NCI-H748 (cell line): ENCODE results near the gene PRR33.
"Not testable (repeated sequence)": the region's sequence is repeated elsewhere in the genome, so short reads cannot be mapped to it uniquely, and the experiment has no call there.

ENCODE experiments used
- DNase-seq: peaks from one replicate; lab custom pipeline; 2025; ENCODE audit not compliant: unreplicated experiment; lab: John Stamatoyannopoulos, UW

Gene PRR33

DNA sequence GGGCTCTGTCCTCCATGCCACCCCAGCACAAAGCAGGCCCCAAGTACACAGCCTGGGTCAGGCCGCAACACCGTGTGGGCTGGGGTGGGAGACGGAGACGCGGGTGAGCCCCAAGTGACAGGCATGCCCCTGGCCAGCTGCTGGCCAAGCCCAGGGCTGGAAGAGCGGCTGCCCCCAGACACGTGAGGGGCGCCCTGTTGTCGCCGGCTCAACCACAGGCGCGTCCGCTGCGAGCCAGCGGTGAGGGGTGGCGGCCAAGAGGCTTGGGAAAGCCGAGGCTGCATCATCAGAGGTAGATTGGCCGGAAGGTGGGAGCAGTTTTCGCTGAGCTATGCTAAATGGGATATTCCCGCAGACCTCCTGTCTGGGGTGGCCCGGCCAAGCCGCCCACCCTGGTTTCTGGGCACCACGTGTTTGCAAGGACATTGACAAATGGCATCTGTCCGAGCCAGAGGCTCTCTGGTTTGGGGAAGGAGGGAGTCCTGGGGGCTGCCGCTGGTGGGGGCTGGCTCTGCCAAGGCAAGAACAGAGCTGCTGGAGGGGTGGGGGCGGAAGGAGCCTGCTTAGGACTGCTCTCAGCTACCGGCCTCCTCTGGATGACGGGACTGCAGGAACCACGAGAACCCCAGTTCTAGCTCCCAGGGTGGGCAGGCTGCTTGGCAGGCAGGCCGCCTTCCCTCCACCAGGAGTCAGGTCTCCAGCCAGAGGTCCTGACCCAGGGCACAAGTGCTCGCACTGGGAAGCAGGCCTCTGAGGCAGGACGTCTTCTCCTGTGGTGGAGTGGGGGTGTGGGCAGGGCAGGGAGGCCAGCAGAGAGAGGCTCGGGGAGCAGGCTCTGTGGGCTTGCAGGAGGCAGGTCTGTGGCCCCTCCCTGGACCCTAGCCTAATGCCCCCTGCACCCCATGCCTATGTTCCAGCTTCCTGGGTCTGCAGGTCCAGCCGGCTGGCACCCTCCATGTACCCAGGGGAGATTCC lies 552 bp downstream of the PRR33 start:
- no peak for DNase-seq

DNA sequence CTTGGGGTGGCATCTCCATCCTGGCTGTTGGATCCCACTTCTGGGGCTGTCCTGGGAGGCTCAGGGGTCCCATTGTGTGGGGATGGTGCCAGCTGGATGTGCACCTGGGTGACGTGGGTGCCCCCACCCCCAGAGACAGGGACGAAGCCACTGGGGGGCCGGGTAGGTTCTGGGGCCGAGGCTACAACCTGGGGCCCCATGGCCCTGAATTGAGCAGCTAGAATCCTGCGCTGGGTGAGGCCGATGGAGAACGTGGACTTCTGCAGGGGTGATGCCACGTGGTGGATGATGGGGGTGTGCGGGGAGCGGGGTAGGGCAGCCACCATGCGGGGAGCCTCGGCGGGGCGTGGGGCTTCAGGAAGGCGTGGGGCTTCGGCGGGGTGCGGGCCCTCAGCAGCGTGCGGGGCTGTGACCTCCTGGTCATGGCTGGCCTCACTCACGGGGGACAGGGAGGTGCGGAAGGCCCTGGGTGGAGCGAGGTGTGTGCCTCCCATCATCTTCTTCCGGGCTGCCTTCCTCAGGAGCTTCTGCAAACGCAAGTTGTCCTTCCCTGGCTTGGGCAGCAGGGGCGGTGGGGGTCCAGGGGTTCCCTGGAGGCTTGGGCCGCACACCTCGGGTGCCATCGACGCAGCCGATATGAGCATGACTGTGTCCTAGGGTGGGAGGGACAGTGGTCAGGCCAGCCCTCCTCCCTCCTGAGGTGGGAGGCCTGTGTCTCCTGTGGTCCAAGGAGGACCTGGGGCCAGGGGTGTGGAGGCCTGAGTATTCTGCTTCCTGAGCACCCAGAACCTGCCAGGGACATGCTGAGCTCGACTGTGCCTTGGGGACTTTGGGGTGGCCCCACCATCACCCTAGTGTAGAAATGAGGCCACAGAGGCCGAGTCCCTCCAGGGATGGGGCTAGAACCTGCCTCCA lies 1.5 kb downstream of the PRR33 start:
- DNase-seq, result no peak

DNA sequence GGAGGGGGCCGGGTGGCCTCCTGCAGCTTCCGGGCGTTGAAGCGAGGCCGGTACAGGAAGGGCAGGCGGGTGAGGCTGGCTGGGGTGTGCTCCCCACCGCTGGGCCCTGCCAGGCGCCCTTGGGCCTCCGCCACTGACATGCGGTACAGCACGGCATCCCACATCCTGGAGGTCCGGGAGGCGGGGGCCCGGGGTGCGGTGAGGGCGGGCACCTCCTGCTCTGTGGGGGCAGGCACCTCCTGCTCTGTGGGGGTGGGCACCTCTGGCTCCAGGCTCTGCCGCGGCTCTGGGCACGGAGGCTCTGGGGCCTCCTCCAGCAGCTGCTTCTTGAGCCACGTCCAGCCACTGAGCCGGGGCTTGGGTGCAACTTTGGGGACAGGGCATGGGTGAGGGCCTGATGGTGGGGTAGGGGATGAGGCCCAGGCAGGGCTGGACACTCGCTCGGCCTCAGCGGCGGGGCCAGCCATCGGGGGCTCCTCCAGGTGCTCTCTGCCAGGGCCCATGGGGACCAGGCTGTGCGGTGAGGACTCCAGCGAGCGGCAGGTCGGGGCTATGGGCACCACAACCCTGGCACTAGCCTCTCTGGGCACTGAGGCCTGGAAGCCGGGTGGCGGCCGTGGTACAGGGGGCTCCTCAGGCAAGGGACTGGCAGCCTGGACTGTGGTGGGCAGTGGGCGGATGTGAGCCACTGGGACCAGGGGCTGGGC lies 2.3 kb downstream of the PRR33 start:
- DNase-seq, result no peak

DNA sequence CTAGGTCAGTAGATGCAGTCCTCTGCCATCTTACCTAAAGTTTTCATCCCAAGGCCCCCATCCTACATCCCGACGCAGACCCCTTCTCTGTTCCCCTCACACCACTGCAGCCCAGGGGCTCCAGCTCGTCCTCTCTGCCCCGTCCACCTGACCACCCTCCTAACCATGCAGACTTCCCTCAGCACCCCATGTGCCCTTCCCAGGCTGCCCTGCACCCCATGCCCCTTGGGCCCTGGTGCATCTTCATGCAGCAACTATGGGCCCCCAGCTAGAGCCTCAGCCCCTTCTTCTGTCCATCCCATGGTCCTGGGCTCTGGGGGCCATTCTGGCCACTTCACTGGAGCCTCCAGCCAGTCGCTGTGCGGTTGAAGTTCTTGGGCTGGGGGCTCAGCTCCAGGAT lies 2.9 kb downstream of the PRR33 start:
- no peak for DNase-seq

DNA sequence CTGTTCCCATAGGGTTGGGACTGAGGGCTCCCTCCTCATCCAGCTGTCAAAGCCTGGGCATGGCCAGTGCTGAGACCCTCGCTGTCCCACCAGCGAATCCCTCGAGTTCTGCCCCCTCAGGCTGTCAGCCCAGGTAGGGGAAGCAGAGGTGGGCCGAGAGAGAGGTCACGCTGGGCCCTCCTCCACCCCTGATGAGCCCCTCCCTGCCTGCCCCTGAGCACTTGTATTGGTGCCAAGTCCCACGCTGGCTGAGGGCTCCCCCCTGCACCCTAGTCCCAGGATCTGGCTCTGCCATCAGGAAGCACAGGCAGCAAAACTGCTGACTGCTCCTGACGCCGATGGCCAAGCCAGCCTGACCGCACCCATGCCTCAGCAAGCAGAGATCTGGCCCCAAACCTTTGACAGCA lies 3.3 kb downstream of the PRR33 start:
- DNase-seq, result no peak

DNA sequence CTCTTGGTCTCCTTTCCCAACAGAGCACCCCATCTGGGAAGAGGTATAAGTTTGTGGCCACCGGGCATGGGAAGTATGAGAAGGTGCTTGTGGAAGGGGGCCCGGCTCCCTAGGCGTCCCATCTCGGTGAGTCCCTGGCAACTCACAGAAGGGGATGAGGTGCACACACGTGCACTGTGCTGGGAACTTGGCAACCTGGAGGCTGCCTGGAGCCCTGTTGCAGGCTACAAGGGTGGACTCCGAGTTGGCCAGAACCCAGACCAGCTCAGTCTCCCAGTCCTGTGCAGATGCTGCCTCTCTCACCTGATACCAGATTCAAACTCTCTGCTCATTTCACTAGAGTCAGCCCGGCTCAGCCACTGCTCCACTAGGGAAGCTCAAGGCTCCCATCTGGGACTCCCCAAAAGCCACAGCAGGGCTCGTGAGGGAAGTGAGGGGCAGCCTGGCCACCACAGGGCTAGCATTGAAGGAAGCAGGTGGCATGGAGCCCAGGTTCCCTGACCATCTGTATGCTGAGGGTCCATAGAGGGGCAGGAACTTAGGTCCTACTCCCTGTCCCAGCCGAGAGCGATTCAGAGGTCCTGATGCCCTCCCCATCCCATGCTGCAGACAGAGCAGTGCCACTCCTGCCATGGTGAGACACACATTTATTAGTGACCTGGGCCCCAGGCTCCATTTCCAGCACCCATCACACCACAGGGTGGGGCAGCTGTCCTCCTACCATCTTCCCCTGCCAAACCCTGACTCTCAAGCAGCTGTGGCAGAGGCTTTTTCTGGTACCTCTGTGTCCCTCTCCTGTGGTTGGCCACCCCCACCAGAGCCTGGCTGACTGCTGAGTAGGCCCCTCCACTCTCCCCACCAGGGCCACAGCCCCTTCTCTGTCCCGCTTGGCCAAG lies 4.0 kb downstream of the PRR33 start:
- no peak for DNase-seq

DNA sequence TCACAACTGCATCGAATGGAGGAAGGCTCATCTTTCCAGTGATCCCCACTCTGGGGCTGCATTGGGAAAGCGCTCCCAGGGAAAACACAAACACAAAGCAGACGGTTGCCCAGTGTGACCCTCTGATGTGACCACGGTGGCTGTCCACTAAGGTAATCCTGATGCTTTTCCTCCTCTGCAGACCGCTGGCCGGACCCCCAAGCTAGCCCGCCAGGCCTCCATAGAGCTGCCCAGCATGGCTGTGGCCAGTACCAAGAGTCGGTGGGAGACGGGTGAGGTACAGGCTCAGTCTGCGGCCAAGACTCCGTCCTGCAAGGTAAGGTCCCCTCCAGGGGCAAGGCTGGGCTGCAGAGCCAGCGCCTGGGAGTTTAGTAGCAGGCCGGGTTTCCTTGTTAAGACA lies 5.1 kb downstream of the PRR33 start:
- DNase-seq, result not testable (repeated sequence)

DNA sequence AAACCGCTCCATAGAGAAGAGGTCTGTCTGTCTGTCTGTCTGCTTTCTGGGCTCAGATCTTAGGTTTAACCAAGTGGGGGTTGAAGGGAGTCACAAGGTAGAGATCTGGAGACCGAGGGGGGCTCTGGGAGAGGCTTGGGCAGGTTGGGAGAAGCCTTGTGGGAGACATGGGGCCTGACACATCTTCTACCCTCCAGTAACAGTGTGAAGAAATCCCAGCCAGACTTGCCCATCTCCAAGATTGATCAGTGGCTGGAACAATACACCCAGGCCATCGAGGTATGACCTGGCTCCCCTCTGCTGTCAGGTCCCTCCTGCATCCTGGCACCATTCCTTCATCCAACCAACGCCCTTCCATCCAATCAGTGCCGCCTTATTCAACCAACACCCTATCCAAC lies 7.4 kb downstream of the PRR33 start:
- no peak for DNase-seq

DNA sequence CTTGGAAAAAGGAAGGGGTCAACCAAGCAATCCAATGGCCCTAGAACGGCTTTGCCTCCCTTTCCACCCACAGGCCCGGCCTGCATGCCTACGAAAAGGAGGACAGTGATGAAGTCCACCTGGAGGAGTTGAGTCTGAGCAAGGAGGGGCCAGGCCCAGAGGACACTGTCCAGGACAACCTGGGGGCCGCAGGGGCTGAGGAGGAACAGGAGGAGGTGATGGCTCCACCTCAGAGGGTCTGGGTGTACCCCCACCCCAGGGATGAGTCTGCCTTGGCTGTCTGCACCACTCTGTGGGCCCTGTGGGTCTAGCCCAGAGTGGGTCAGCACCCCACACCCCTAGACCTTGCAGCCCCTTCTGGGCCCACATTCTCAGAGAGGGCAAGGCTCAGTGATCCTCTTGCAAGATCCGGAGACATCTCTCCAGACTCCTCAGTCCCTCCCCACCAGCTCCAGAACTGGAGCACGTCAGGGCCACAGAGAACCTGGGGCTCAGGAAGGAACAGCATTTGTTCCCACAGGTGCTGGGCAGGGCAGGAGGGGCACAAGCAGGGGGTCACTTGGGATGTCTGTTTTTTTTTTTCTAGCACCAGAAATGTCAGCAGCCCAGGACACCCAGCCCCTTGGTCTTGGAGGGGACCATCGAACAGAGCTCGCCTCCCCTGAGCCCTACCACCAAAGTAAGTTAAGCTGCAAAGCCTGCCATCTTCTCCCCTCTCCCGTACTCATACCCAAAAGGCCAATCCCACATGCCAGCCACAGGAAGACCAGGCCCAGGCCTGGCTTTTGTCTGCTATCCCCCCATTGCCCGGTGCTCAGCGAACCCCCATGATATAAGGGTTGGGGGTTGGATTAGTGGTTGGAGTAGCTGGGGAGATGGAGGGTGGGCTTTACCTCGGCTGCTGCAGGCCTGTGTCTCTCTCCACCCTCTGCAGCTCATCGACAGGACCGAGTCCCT lies 8.1 kb downstream of the PRR33 start:
- no peak for DNase-seq

DNA sequence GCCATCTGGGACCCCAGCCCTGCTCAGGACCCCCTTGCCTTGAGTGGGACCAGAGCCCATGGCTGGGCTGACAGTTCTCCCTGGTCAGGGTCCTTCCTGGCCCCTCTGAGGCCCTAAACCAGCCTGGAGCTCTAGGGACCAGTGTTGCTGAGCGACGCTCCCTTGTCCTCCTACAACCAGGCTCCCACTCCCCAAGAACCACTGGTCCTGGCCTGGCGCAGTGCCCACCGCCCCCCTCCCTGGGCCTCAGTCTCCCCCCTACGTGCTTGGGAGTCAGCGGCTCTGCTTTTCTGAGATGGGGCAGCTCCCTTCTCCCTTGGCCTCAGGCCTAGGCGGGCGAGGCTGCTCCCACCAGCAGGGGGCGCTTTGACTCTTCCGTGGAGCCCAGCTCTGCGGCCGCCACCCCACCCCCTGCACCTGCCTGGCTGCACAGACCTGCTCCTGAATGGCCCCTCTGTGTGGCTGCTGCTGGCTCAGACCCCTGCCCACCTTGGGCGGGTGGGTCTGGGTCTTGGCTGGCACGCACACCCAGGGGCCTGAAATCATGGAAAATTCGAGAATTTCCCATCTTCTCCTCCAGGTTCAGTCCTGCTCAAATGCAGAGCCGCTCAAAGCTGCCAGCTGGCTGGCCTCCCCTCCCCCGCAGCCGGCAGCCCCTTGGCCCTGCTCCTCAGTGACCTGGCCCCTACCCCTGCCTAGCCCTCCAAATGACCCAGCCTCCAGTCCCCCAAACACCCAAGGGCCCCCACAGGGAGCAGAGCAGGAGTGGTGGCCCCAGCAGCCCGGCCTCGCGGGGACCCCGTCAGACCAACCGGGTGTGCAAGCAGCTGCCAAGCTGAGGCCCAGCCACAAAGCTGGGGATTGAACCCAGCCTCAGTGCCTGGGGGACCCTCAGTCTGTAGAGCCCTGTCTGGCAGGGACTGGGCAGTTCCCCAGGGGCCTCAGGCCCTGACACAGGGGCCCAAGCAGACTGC lies 9.1 kb downstream of the PRR33 start:
- peak; percentile 69 for DNase-seq

DNA sequence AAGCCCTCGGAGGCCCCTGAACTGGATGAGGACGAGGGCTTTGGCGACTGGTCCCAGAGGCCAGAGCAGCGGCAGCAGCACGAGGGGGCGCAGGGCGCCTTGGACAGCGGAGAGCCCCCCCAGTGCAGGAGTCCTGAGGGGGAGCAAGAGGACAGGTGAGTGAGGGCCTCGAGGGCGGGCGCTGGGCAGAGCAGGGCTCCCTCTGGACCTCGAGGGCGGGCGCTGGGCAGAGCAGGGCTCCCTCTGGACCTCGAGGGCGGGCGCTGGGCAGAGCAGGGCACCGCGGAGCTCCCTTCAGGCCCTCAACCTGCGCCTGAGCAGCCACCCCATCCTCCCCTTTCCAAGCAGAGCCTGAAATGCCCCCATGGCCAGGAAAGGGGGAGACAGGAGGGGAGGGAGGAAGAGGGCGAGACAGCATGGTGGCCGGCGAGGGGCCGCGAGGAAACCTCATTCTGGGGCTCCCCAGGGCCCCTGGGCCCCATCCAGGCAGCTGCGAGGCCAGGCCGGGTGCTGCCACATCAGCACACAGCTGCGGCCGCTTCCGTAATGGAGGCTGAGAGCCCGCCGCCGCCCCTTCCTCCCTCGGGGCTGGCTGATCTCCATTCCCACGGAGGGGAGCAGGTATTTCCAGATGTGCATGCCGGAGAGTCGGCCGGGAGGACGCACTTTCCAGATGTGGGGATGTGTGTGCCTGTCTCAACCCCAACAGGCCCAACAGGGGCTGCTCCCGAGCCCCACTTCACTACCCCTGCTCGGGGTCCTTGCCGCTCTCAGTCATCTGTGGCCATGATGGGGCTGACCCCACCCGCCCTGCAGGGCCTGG lies 10.0 kb downstream of the PRR33 start:
- DNase-seq, result no peak

DNA sequence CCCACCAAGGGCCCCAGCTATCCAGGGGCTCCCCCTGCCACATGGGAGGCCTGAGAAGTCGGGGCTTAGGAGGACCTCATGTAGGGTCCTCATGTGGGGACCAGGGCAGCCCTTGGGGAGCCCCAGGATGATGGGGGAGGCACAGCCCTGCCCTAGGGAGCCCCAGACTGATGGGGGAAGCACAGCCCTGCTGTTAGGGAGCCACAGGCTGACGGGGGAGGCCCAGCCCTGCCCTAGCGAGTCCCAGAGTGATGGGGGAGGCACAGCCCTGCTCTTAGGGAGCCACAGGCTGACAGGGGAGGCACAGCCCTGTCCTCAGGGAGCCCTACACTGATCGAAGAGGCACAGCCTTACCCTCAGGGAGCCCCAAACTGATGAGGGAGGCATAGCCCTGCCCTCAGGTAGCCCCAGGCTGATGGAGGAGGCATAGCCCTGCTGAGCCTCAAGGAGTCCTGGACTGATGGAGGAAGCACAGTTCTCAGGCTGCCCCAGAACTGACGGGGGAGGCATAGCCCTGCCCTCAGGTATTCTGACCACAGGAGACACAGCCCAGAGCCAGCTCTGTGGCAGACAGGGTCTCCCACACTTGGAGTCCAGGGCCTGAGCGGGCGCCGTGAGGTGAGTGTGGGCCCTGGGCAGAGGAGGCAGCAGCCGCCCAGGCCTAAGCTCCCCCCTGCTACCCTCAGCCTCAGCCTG lies 10.8 kb downstream of the PRR33 start:
- DNase-seq, result no peak

DNA sequence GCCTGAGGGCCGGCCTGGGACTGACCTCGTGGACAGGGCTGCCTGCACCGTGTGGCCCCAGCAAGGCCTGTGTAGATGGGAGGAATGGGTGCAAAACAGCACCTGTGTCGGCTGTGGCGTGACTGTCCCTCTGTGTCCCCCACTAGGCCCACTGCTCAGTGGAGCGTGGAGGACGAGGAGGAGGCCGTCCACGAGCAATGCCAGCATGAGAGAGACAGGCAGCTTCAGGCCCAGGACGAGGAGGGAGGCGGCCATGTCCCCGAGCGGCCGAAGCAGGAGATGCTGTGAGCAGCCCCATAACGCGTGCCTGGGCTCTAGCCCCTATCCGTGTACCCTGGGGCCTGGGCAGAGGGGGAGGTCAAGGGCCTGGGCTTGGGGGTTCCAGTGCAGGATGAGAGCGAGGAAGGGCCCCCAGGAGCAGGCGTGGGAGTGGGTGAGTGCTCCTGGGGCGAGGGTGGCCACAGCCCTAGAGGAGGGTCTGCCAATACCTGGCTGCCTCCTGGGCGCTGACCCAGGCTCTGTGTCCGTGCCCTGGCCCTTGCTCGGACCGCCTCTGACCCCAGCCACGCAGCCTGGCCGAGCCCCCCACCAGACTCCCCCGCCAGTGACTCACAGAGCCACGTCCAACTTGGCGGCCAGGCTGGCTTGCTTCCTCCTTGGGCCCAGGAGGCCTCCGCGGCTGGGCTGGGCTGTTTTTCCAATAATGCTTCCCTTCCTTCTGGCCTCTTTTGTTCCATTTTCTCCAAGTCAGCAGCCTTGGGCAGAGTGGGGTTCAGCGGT lies 11.6 kb downstream of the PRR33 start:
- no peak for DNase-seq

DNA sequence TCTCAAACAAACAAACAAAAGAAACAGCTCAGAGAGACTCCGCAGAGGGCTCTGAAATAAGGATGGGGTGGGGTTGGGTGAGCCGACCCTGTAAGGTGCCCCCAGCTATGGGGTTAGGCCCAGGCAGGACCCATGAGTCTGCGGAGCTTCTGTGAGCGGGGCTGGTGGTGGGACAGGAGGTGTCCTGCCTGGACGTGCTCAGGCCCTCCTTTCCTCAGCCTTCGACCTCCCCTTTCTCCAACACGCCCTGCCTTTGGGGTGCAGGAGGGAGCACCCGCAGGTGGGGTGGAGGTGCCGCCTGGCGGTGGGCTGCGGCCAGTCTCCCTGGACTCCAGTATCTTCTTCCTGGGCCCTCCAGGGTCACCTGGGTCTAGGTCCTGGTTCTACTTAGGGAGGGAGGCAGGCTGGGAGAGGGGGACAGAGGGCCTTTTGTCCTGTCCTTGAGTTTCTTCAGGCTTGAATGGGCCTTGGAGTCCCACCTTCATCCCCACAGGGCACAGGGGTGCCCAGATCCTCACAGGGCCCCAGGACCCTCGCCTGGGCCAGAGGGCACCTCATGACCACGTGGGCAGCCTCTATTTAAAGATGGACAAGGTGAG lies 12.3 kb downstream of the PRR33 start:
- DNase-seq, result no peak
